Gastrocnemius medialis (tissue), 4 donors: ENCODE data around the gene KIRREL3.

Source experiments
- CTCF ChIP-seq, 5 experiments: fragments of 450-650 bp in 3 of 5; fragments of 200-600 bp in 2 of 5; sonication (generic) in 2 of 5; IDR thresholded peaks in 4 of 5; conservative IDR thresholded peaks in 1 of 5; 1 replicate in 4 of 5; 2 replicates in 1 of 5; pipeline ENCODE4 v1.5.1; 2016 to 2019; ENCODE audit warnings: antibody characterized with exemption in 5 of 5, mild to moderate bottlenecking in 3 of 5, moderate library complexity in 3 of 5
- POLR2A ChIP-seq, 2 donors: fragments of 450-650 bp; IDR thresholded peaks; one replicate each; pipeline ENCODE4 v1.6.1; 2017; ENCODE audit warnings: antibody characterized with exemption in 2 of 2, mild to moderate bottlenecking in 2 of 2, moderate library complexity in 2 of 2

GRCh38 chr11:126438691-126439090 lies 561.9 kb downstream of the KIRREL3 start:
- TF ChIP-seq CTCF (IDR thresholded peaks at IDR 0.05 in 4 of 5, conservative IDR thresholded peaks at IDR 0.05 in 1 of 5) (no peak), POLR2A (IDR thresholded peaks at IDR 0.05) (no peak)
